OCI-M2 (cell line): Measurements from ENCODE around the gene TMEM145.

ENCODE experiments used
- DNase-seq: peaks from one replicate; lab custom pipeline; 2025; ENCODE audit not compliant: unreplicated experiment; lab: John Stamatoyannopoulos, UW

Gene TMEM145

GRCh38 chr19:42288881-42289555, 24.1 kb upstream of the TMEM145 start:
- no peak for DNase-seq

GRCh38 chr19:42289556-42290041, 23.5 kb upstream of the TMEM145 start:
- no peak for DNase-seq

- DNase-seq: no peak
Measured at GRCh38 chr19:42290136-42290522, 23.0 kb upstream of the TMEM145 start.

GRCh38 chr19:42290523-42291434, 22.3 kb upstream of the TMEM145 start:
- no peak for DNase-seq

- no peak for DNase-seq
Measured at GRCh38 chr19:42291435-42291810, 21.7 kb upstream of the TMEM145 start.

- no peak for DNase-seq
Measured at GRCh38 chr19:42292042-42292960, 20.8 kb upstream of the TMEM145 start.

GRCh38 chr19:42292963-42293362, 20.1 kb upstream of the TMEM145 start:
- no peak for DNase-seq

- DNase-seq: no peak
Measured at GRCh38 chr19:42293540-42293939, 19.6 kb upstream of the TMEM145 start.

GRCh38 chr19:42293948-42294347, 19.2 kb upstream of the TMEM145 start:
- DNase-seq: no peak

GRCh38 chr19:42294471-42295137, 18.5 kb upstream of the TMEM145 start:
- DNase-seq: no peak

GRCh38 chr19:42295342-42295741, 17.8 kb upstream of the TMEM145 start:
- DNase-seq: no peak

- no peak for DNase-seq
Measured at GRCh38 chr19:42295831-42296525, 17.1 kb upstream of the TMEM145 start.

GRCh38 chr19:42297039-42297438, 16.1 kb upstream of the TMEM145 start:
- no peak for DNase-seq

GRCh38 chr19:42301646-42302203, 11.4 kb upstream of the TMEM145 start, which contains the start of gene PRR19:
PRR19 (plus strand) TSS chr19:42302132; CDS start chr19:42309585, 7,453 bp downstream.
- no peak for DNase-seq

GRCh38 chr19:42303101-42303464, 10.0 kb upstream of the TMEM145 start:
- DNase-seq: no peak

GRCh38 chr19:42303876-42304275, 9.2 kb upstream of the TMEM145 start:
- DNase-seq: no peak

- no peak for DNase-seq
Measured at GRCh38 chr19:42306646-42307045, 6.5 kb upstream of the TMEM145 start.

- DNase-seq: no peak
Measured at GRCh38 chr19:42309686-42310085, 3.4 kb upstream of the TMEM145 start.

GRCh38 chr19:42311657-42312056, 1.5 kb upstream of the TMEM145 start:
- DNase-seq: no peak

GRCh38 chr19:42312370-42312769, 739 bp upstream of the TMEM145 start:
- no peak for DNase-seq
